Measurements from ENCODE around the gene CCDC81.

- peak; percentile 89 for TF ChIP-seq CTCF (IDR thresholded peaks at IDR 0.05; ENCODE audit: insufficient read depth, low read length)
- TF ChIP-seq REST (IDR thresholded peaks at IDR 0.05; ENCODE audit: insufficient replicate concordance, low read depth): no peak
- TF ChIP-seq POLR2AphosphoS5 (IDR thresholded peaks at IDR 0.05; ENCODE audit: low read depth): no peak
- no peak for TF ChIP-seq GABPA (IDR thresholded peaks at IDR 0.05; ENCODE audit: low read depth)
- no peak for TF ChIP-seq SPI1 (IDR thresholded peaks at IDR 0.05; ENCODE audit: borderline replicate concordance, low read depth)
Measured at GRCh38 chr11:86456075-86456939, 81.6 kb downstream of the CCDC81 start.
